ENCODE measurements around the gene SYTL3. TPM values are rescaled to one million over a fixed set of nuclear protein-coding genes. Genes with fewer than 3 reads are reported as not detected.

The SYTL3 gene
- total RNA-seq, 1 experiment from 2014 or later: 0.86 TPM

- Histone ChIP-seq H3K36me3 (ENCODE audit: control insufficient read depth, insufficient read depth, low read length) (peaks cover 21% of the 10 kb centered on the region), H3K27me3 (replicated peaks; ENCODE audit: control insufficient read depth, insufficient read depth, low read length) (no peaks in the 10 kb centered on the region; the same call in 1 of the 2 replicates), H3K9me3 (no peaks in the 10 kb centered on the region), H3K4me1 (peaks cover 11% of the 10 kb centered on the region; the same call in 1 of the 2 replicates), H3K4me3 (ENCODE audit: low read depth, low read length) (no peak overlapping the region)
- no peak for DNase-seq
- intact Hi-C loops (cut with micrococcal nuclease; ENCODE audit: unreplicated experiment): no loop called here
- peak overlapping the region; percentile 42 for H3K4me3 Mint-ChIP-seq (ENCODE audit: unreplicated experiment)
- CTCF ChIA-PET: no interaction called here
- peaks cover 98% of the 10 kb centered on the region for H3K36me3 Mint-ChIP-seq (ENCODE audit: insufficient read depth, unreplicated experiment)
- H3K4me1 Mint-ChIP-seq (ENCODE audit: low read depth, unreplicated experiment): peaks cover 15% of the 10 kb centered on the region
- H3K9me3 Mint-ChIP-seq (ENCODE audit: unreplicated experiment): no peaks in the 10 kb centered on the region
- no peaks in the 10 kb centered on the region for H3K27me3 Mint-ChIP-seq (ENCODE audit: insufficient read depth, unreplicated experiment)
- peak overlapping the region; percentile 76 for H3K27ac Mint-ChIP-seq (ENCODE audit: unreplicated experiment)
- POLR2A ChIA-PET: no interaction called here
- BruUV-seq (replicated peaks): no TSS peak
- TF ChIP-seq CTCF (IDR thresholded peaks at IDR 0.05; ENCODE audit: insufficient read depth in 1 of 2, low read depth in 1 of 2, low read length in 1 of 2, severe bottlenecking in 1 of 2, unreplicated experiment in 1 of 2): no peak
These were observed 117.0 kb downstream of the SYTL3 start for GRCh38 chr6:158766621-158767455.

- H3K4me1 Mint-ChIP-seq (ENCODE audit: low read depth, unreplicated experiment): peaks cover 13% of the 10 kb centered on the region
- no peak overlapping the region for H3K4me3 ChIP-seq (ENCODE audit: low read depth, low read length)
- H3K27me3 Mint-ChIP-seq (ENCODE audit: insufficient read depth, unreplicated experiment): no peaks in the 10 kb centered on the region
- no peak overlapping the region for H3K4me3 Mint-ChIP-seq (ENCODE audit: unreplicated experiment)
- H3K9me3 ChIP-seq: no peaks in the 10 kb centered on the region
- peaks cover 26% of the 10 kb centered on the region for H3K36me3 ChIP-seq (ENCODE audit: control insufficient read depth, insufficient read depth, low read length)
- peaks cover 10% of the 10 kb centered on the region; the same call in 1 of the 2 replicates for H3K4me1 ChIP-seq
- H3K36me3 Mint-ChIP-seq (ENCODE audit: insufficient read depth, unreplicated experiment): peaks cover 98% of the 10 kb centered on the region
- BruUV-seq (replicated peaks): no TSS peak
- ChIA-PET POLR2A (no interaction called here), CTCF (interaction anchor here (0.8 kb wide), 1 partner anchor 49 kb away, joined by 4 read pairs; no protein-coding TSS in a partner anchor)
- DNase-seq: no peak
- intact Hi-C loops (cut with micrococcal nuclease; ENCODE audit: unreplicated experiment): no loop called here
- peak overlapping the region; percentile 76 for H3K27ac Mint-ChIP-seq (ENCODE audit: unreplicated experiment)
- no peaks in the 10 kb centered on the region; the same call in 1 of the 2 replicates for H3K27me3 ChIP-seq (replicated peaks; ENCODE audit: control insufficient read depth, insufficient read depth, low read length)
- H3K9me3 Mint-ChIP-seq (ENCODE audit: unreplicated experiment): no peaks in the 10 kb centered on the region
- no peak for TF ChIP-seq CTCF (IDR thresholded peaks at IDR 0.05; ENCODE audit: insufficient read depth in 1 of 2, low read depth in 1 of 2, low read length in 1 of 2, severe bottlenecking in 1 of 2, unreplicated experiment in 1 of 2)
These were observed 117.9 kb downstream of the SYTL3 start for GRCh38 chr6:158767709-158768108.

- intact Hi-C loops (cut with micrococcal nuclease; ENCODE audit: unreplicated experiment): no loop called here
- Histone ChIP-seq H3K36me3 (ENCODE audit: control insufficient read depth, insufficient read depth, low read length) (peaks cover 26% of the 10 kb centered on the region), H3K9me3 (no peaks in the 10 kb centered on the region), H3K27me3 (replicated peaks; ENCODE audit: control insufficient read depth, insufficient read depth, low read length) (no peaks in the 10 kb centered on the region; the same call in 1 of the 2 replicates), H3K4me1 (peaks cover 4% of the 10 kb centered on the region; the same call in 1 of the 2 replicates), H3K4me3 (ENCODE audit: low read depth, low read length) (no peak overlapping the region)
- ChIA-PET CTCF (interaction anchor here (0.8 kb wide), 1 partner anchor 50 kb away, joined by 4 read pairs; no protein-coding TSS in a partner anchor), POLR2A (no interaction called here)
- TF ChIP-seq CTCF (IDR thresholded peaks at IDR 0.05; ENCODE audit: insufficient read depth in 1 of 2, low read depth in 1 of 2, low read length in 1 of 2, severe bottlenecking in 1 of 2, unreplicated experiment in 1 of 2): no peak
- H3K27me3 Mint-ChIP-seq (ENCODE audit: insufficient read depth, unreplicated experiment): no peaks in the 10 kb centered on the region
- peaks cover 13% of the 10 kb centered on the region for H3K4me1 Mint-ChIP-seq (ENCODE audit: low read depth, unreplicated experiment)
- no TSS peak for BruUV-seq (replicated peaks)
- H3K9me3 Mint-ChIP-seq (ENCODE audit: unreplicated experiment): no peaks in the 10 kb centered on the region
- H3K4me3 Mint-ChIP-seq (ENCODE audit: unreplicated experiment): no peak overlapping the region
- no peak for DNase-seq
- H3K36me3 Mint-ChIP-seq (ENCODE audit: insufficient read depth, unreplicated experiment): peaks cover 98% of the 10 kb centered on the region
- peak overlapping the region; percentile 5 for H3K27ac Mint-ChIP-seq (ENCODE audit: unreplicated experiment)
These were observed 118.6 kb downstream of the SYTL3 start for GRCh38 chr6:158768436-158768835.

All from Caco-2 (cell line).